GM18511 (cell line): ENCODE results near the gene LRRC53.

Source experiments
- ATAC-seq: cut with Tn5 transposase; IDR thresholded peaks from one replicate; pipeline ENCODE4 v1.9.1; 2021; ENCODE audit warnings: mild to moderate bottlenecking, moderate library complexity; ENCODE audit not compliant: unreplicated experiment

LRRC53 gene

GRCh38 chr1:74498901-74499300 is 13.5 kb downstream of the LRRC53 start:
- ATAC-seq, result no peak

- no peak for ATAC-seq
Measured at GRCh38 chr1:74496669-74497068, 15.7 kb downstream of the LRRC53 start.

GRCh38 chr1:74486036-74486435 is 26.4 kb downstream of the LRRC53 start:
- ATAC-seq, result no peak

GRCh38 chr1:74485622-74486021 is 26.8 kb downstream of the LRRC53 start:
- ATAC-seq, result no peak

GRCh38 chr1:74481607-74482006 is 30.8 kb downstream of the LRRC53 start:
- no peak for ATAC-seq

- no peak for ATAC-seq
Measured at GRCh38 chr1:74480068-74480467, 32.3 kb downstream of the LRRC53 start.

- no peak for ATAC-seq
Measured at GRCh38 chr1:74478979-74479378, 33.4 kb downstream of the LRRC53 start.

GRCh38 chr1:74474585-74474984 is 37.8 kb downstream of the LRRC53 start:
- ATAC-seq, result no peak

- ATAC-seq, result no peak
Measured at GRCh38 chr1:74471470-74471869, 40.9 kb downstream of the LRRC53 start.

- ATAC-seq, result no peak
Measured at GRCh38 chr1:74470936-74471335, 41.5 kb downstream of the LRRC53 start.

- no peak for ATAC-seq
Measured at GRCh38 chr1:74470251-74470650, 42.2 kb downstream of the LRRC53 start.

GRCh38 chr1:74468982-74469603 is 43.3 kb downstream of the LRRC53 start:
- ATAC-seq, result peak; percentile 67

- ATAC-seq, result no peak
Measured at GRCh38 chr1:74467786-74468377, 44.5 kb downstream of the LRRC53 start.

GRCh38 chr1:74465193-74465681 is 47.2 kb downstream of the LRRC53 start:
- no peak for ATAC-seq

- ATAC-seq, result no peak
Measured at GRCh38 chr1:74464037-74464436, 48.4 kb downstream of the LRRC53 start.

GRCh38 chr1:74463333-74463988 is 49.0 kb downstream of the LRRC53 start:
- ATAC-seq, result peak; percentile 89

- no peak for ATAC-seq
Measured at GRCh38 chr1:74457253-74457652, 55.2 kb downstream of the LRRC53 start.

GRCh38 chr1:74455390-74455789 is 57.0 kb downstream of the LRRC53 start:
- no peak for ATAC-seq

- no peak for ATAC-seq
Measured at GRCh38 chr1:74453277-74453676, 59.1 kb downstream of the LRRC53 start.

- no peak for ATAC-seq
Measured at GRCh38 chr1:74452035-74452434, 60.4 kb downstream of the LRRC53 start.

- ATAC-seq, result no peak
Measured at GRCh38 chr1:74437035-74437434, 75.4 kb downstream of the LRRC53 start.

GRCh38 chr1:74436078-74436477 is 76.3 kb downstream of the LRRC53 start:
- no peak for ATAC-seq
